ENCODE results near the gene FADD.

GRCh38 chr11:70205766-70206165, 2.7 kb downstream of the FADD start:
- TF ChIP-seq CTCF (IDR thresholded peaks at IDR 0.05; ENCODE audit: insufficient read depth, low read length, poor library complexity, severe bottlenecking), result no peak
- TF ChIP-seq EZH2phosphoT487 (conservative IDR thresholded peaks at IDR 0.05; ENCODE audit: low read length), result no peak
